MM.1S (cell line): ENCODE measurements around the gene ZNF778.

ENCODE experiments used
- DNase-seq: peaks from one replicate; pipeline ENCODE4 v3.0.0-alpha.2; 2015
- H2AFZ ChIP-seq: fragments of 300-600 bp; sonication (generic); 2 replicates; pipeline ENCODE4 v1.6.0; 2016; ENCODE audit warnings: antibody characterized with exemption, low read length
- H3F3A ChIP-seq: fragments of 300-600 bp; sonication (generic); 2 replicates; pipeline ENCODE4 v1.6.1; 2016; ENCODE audit warnings: mild to moderate bottlenecking, antibody characterized with exemption, low read length, moderate library complexity, mixed read lengths; ENCODE audit not compliant: insufficient read depth
- H3K27ac ChIP-seq: fragments of 300-600 bp; sonication (generic); 2 replicates; pipeline ENCODE4 v1.5.1; 2016; ENCODE audit warnings: mild to moderate bottlenecking, low read length
- H3K27me3 ChIP-seq: fragments of 300-600 bp; sonication (generic); replicated peaks from 2 replicates; pipeline ENCODE4 v1.6.0; 2016; ENCODE audit warnings: low read length; ENCODE audit not compliant: insufficient read depth
- H3K36me3 ChIP-seq: fragments of 300-600 bp; sonication (generic); replicated peaks from 2 replicates; pipeline ENCODE4 v1.6.1; 2016; ENCODE audit warnings: mild to moderate bottlenecking, low read length, mixed read lengths; ENCODE audit not compliant: insufficient read depth
- H3K4me1 ChIP-seq: fragments of 300-600 bp; sonication (generic); 2 replicates; pipeline ENCODE4 v1.6.1; 2016; ENCODE audit warnings: low read length, mixed read lengths
- H3K4me2 ChIP-seq: fragments of 300-600 bp; sonication (generic); 2 replicates; pipeline ENCODE4 v1.6.0; 2016; ENCODE audit warnings: low read depth, low read length
- H3K4me3 ChIP-seq: fragments of 300-600 bp; sonication (generic); 2 replicates; pipeline ENCODE4 v1.5.1; 2016; ENCODE audit warnings: low read length, mixed read lengths
- H3K79me2 ChIP-seq: fragments of 300-600 bp; sonication (generic); 2 replicates; pipeline ENCODE4 v1.6.1; 2016; ENCODE audit warnings: mixed run types, low read length, mixed read lengths
- H3K9ac ChIP-seq: fragments of 300-600 bp; sonication (generic); 2 replicates; pipeline ENCODE4 v1.6.1; 2016; ENCODE audit warnings: low read length, mixed read lengths
- H3K9me2 ChIP-seq: fragments of 300-600 bp; sonication (generic); replicated peaks from 2 replicates; pipeline ENCODE4 v1.6.1; 2016; ENCODE audit warnings: mild to moderate bottlenecking, low read length, mixed read lengths; ENCODE audit not compliant: insufficient read depth
- H3K9me3 ChIP-seq: fragments of 300-600 bp; sonication (generic); replicated peaks from 2 replicates; pipeline ENCODE4 v1.6.1; 2016; ENCODE audit warnings: mild to moderate bottlenecking, low read length, mixed read lengths; ENCODE audit not compliant: insufficient read depth
- H4K20me1 ChIP-seq: fragments of 300-600 bp; sonication (generic); 2 replicates; pipeline ENCODE4 v1.6.1; 2016; ENCODE audit warnings: mild to moderate bottlenecking, low read length, moderate library complexity, mixed read lengths; ENCODE audit not compliant: insufficient read depth
- CTCF ChIP-seq: fragments of 300-600 bp; sonication (generic); IDR thresholded peaks from 2 replicates; pipeline ENCODE4 v1.5.1; 2016; ENCODE audit warnings: antibody characterized with exemption, low read length, mixed read lengths
- EZH2 ChIP-seq: fragments of 300-600 bp; sonication (generic); optimal IDR thresholded peaks from 2 replicates; pipeline ENCODE3; 2017; ENCODE audit warnings: low read depth, mild to moderate bottlenecking, antibody characterized with exemption, low read length, mixed read lengths
- EZH2phosphoT487 ChIP-seq: fragments of 300-600 bp; sonication (generic); IDR thresholded peaks from 2 replicates; pipeline ENCODE4 v1.6.1; 2018; ENCODE audit warnings: antibody characterized with exemption, low read length

ZNF778 gene

DNA sequence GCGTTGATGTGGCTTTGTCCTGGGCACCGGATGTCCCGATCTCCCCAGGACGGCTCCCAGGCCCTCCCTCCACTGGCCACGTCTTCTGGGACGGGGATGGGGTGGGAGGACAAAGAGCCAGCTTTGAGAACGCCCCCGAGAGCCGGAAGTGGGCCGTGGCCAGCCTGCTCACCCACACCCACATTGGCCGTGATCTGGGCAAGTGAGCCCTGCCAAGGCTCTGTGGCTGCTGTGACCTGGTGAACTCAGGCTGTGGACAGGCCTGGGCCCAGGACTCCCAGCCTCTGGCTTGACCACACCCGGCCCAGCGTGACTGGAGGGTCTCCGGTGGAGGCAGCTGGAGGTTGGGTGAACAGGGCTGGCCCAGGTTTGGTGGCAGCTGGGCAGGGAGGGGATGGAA is 42.6 kb upstream of the ZNF778 start:
- no peak for DNase-seq
- Histone ChIP-seq H3K4me1 (no peaks in the 10 kb centered on the region), H3K79me2 (no peaks in the 10 kb centered on the region), H3K4me3 (no peak overlapping the region), H4K20me1 (no peaks in the 10 kb centered on the region), H3K27ac (no peak overlapping the region), H3F3A (no peaks in the 10 kb centered on the region), H3K9me2 (no peaks in the 10 kb centered on the region), H3K9ac (no peak overlapping the region), H3K27me3 (peaks cover 10% of the 10 kb centered on the region; the same call in 1 of the 2 replicates), H3K9me3 (no peaks in the 10 kb centered on the region), H3K4me2 (no peak overlapping the region), H2AFZ (no peak overlapping the region), H3K36me3 (no peaks in the 10 kb centered on the region)
- TF ChIP-seq EZH2phosphoT487 (no peak), CTCF (no peak), EZH2 (no peak)

DNA sequence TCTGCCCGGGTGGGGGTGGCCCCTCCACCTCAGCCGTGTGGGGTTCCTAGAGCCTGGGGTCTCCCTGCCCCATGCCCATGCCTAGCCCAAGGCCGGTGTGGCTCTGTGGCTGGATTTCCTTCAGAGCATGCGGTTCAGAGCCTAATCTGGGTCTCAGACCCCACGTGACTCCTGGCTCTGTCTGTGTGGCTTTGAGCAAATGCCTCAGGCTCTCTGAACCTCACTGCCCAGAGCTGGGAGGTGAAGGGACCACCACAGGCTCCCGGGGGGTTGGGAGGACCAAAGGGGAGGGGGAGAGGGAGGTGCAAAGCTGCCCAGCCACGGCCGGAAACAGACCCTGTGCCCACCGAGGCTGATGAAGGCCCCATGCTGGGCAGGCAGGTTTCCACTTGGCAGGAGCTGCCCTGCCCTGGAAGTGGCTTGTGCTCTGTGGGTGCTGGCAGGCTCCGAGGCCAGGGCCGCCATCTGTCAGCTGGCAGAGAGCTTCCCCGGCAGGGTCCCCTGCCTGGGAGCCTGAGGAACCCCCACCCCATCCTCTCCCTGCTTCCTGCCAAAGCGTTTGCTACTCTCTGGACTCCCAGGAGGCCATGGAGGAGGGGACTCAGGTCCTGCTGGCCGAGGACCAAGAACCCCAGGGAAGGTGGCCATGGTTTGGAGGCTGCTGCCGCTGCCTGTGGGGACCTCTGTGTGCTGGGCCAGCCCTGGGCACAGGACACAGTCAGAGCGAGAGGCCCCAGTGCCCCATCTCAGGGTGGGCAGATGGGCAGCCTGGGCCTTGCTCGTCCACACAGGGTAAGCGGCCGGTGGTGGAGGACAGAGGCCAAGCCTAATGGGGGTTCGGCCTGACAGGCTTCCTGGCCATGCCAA is 42.0 kb upstream of the ZNF778 start:
- Histone ChIP-seq H3K9me3 (no peaks in the 10 kb centered on the region), H3K4me1 (no peaks in the 10 kb centered on the region)

DNA sequence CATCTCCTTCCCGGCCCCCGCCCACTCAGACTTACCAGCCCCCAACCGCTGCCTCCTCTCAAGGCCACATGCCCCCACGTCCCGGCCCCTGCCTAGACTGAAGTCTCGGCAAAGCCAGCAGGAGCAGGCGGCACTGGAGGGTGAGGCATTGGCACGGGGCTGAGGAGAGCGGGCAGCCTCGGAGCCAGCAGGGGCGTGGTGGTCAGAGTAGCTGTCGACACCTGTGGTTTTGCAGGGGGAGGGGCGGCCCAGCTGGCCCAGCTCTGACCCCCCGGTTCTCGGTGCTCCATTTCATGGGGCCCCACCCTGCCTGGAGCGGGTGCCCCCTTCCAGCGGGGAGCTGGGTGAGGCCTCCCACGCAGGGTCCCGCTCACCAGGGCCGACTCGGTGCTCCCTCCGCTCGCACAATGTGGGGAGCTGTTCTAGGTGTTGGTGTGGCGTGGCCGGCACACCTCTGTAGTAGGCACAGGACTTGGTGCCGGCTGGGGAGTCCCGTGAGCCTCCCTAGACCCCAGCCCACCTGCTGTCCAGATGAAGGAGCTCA is 41.3 kb upstream of the ZNF778 start:
- no peak overlapping the region for H2AFZ ChIP-seq
- H3K27me3 ChIP-seq = peaks cover 10% of the 10 kb centered on the region; the same call in 1 of the 2 replicates
- H3K9me3 ChIP-seq = no peaks in the 10 kb centered on the region
- no peaks in the 10 kb centered on the region for H3K79me2 ChIP-seq
- no peaks in the 10 kb centered on the region for H3K36me3 ChIP-seq
- no peak overlapping the region for H3K4me3 ChIP-seq
- H3K4me2 ChIP-seq = no peak overlapping the region
- no peaks in the 10 kb centered on the region for H3F3A ChIP-seq
- no peaks in the 10 kb centered on the region for H3K9me2 ChIP-seq
- H4K20me1 ChIP-seq = no peaks in the 10 kb centered on the region
- no peak overlapping the region for H3K27ac ChIP-seq
- no peak overlapping the region for H3K9ac ChIP-seq
- H3K4me1 ChIP-seq = no peaks in the 10 kb centered on the region
- TF ChIP-seq EZH2phosphoT487 (no peak), CTCF (no peak), EZH2 (no peak)
- no peak for DNase-seq

More for the DNA sequence above, 42.0 kb upstream of the ZNF778 start:
- Histone ChIP-seq H3K9me2 (no peaks in the 10 kb centered on the region), H3K9ac (no peak overlapping the region), H3K36me3 (no peaks in the 10 kb centered on the region), H3F3A (no peaks in the 10 kb centered on the region), H3K4me3 (no peak overlapping the region), H3K79me2 (no peaks in the 10 kb centered on the region), H3K4me2 (no peak overlapping the region), H2AFZ (no peak overlapping the region), H3K27me3 (peaks cover 10% of the 10 kb centered on the region; the same call in 1 of the 2 replicates), H3K27ac (no peak overlapping the region), H4K20me1 (no peaks in the 10 kb centered on the region)
- TF ChIP-seq CTCF = no peak
- TF ChIP-seq EZH2 = no peak
- TF ChIP-seq EZH2phosphoT487 = no peak
- DNase-seq = no peak
